Large intestine (tissue), 3 donors: ENCODE data around the gene SPATA13. TPM values are rescaled to one million over a fixed set of nuclear protein-coding genes. Genes with fewer than 3 reads are reported as not detected.

Experiments used
- DNase-seq, 2 donors: peaks; one replicate each; pipeline versions ENCODE4 v3.0.0 to v3.0.0-alpha.2; 2013
- H3K27ac ChIP-seq: one replicate; pipeline ENCODE4 v1.5.1; 2013; ENCODE audit warnings: low read length
- H3K27me3 ChIP-seq: 2 replicates; pipeline ENCODE4 v1.6.1; 2013; ENCODE audit warnings: low read length; ENCODE audit not compliant: control insufficient read depth, insufficient read depth
- H3K36me3 ChIP-seq: 2 replicates; pipeline ENCODE4 v1.6.1; 2013; ENCODE audit warnings: low read length; ENCODE audit not compliant: control insufficient read depth, insufficient read depth
- H3K4me1 ChIP-seq: one replicate; pipeline ENCODE4 v1.6.1; 2013; ENCODE audit warnings: low read length; ENCODE audit not compliant: control insufficient read depth, insufficient read depth
- H3K4me3 ChIP-seq: one replicate; pipeline ENCODE4 v1.5.1; 2013; ENCODE audit warnings: low read length
- H3K9me3 ChIP-seq: one replicate; pipeline ENCODE4 v1.6.1; 2013; ENCODE audit warnings: mild to moderate bottlenecking, low read depth, low read length, moderate library complexity; ENCODE audit not compliant: control insufficient read depth
- WGBS: methylation state at CpG from one replicate; pipeline ENCODE4 v1.1.5; 2013; ENCODE audit warnings: low lambda C conversion rate; ENCODE audit not compliant: insufficient coverage; 5-methylcytosine and 5-hydroxymethylcytosine counted together
- polyA plus RNA-seq: library from polyadenylated mRNA; unstranded; fragments of 120-200 nt; gene quantifications from one replicate; pipeline ENCODE4 v1.2.1, GENCODE V29; 2013

SPATA13 gene
- polyA plus RNA-seq, 1 donor, result 19.9 TPM

DNA sequence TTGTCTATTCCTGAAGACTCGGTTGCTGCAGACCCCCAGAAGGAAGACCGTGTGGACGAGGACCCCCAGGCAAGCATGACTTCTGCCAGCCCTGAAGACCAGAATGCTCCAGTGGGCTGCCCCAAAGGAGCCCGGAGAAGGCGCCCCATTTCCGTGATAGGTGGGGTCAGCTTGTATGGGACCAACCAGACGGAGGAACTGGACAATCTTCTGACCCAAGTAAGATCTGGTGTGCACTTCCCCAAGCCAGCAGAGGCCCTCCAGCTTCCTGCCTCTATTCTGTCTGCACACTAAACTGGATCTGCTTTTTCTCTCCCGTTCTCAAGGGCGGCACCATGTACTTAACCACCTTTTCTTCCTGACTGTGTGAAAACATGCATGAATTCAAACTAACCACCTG lies 89.1 kb downstream of the SPATA13 start:
- WGBS, result no CpG with 5 or more reads among the region's 9 CpGs
- peaks cover 32% of the 10 kb centered on the region for H3K36me3 ChIP-seq
- no peaks in the 10 kb centered on the region for H3K9me3 ChIP-seq
- no peaks in the 10 kb centered on the region for H3K4me1 ChIP-seq
- H3K27ac ChIP-seq, result no peak overlapping the region
- H3K27me3 ChIP-seq, result no peaks in the 10 kb centered on the region
- no peak overlapping the region for H3K4me3 ChIP-seq
- no peak for DNase-seq

DNA sequence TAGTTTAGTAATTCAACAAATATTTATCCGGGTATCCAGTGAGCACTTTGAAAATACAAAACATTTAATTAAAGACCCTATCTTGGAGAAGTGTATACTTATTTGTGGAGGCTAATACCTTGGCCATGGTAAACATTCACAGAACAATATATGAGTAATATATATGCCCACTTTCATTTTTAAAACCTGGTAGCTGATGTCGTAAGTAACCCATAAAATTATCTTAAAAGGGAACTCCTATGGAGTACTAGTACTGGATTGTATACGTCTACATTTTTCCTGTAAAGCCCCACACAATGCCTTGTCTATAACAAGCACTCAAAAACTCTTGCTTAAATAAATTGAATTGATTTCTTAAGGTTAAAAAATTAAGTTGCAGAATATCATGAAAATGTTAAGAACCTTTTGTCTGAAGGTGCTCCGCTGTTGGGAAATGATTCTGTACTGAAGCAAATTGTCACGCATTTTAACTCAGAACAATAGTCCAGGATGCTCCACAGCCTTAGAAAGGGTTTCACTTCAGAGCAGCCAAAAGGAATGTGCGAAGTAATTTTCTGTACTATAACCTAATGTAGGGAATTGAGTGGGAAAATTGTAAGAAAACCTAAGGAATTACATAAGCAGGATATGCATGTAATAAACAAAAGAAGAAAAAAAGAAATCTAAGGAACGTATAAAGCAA lies 90.0 kb downstream of the SPATA13 start:
- no peaks in the 10 kb centered on the region for H3K27me3 ChIP-seq
- no peak overlapping the region for H3K27ac ChIP-seq
- WGBS, result 75% methylated on average over 4 of the region's 7 CpGs
- H3K4me3 ChIP-seq, result no peak overlapping the region
- no peaks in the 10 kb centered on the region for H3K4me1 ChIP-seq
- peaks cover 40% of the 10 kb centered on the region for H3K36me3 ChIP-seq
- no peak for DNase-seq
- H3K9me3 ChIP-seq, result no peaks in the 10 kb centered on the region

DNA sequence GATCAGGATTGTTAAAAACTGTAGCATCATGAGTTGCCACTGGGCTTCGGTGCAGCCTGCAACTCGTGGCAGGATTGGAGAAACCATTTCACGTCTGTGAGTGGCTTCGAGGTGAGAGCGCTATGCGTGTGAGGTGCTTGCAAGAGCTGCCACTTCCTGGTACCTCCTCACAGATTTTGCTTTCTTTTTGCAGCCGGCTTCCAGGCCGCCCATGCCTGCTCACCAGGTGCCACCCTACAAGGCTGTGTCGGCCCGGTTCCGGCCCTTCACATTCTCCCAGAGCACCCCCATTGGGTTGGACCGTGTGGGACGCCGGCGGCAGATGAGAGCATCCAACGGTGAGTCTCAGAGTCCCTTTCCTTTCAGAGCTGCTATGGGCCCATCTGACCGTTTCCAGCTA lies 91.0 kb downstream of the SPATA13 start:
- H3K4me3 ChIP-seq, result no peak overlapping the region
- H3K27ac ChIP-seq, result no peak overlapping the region
- DNase-seq, result no peak
- H3K9me3 ChIP-seq, result no peaks in the 10 kb centered on the region
- H3K27me3 ChIP-seq, result no peaks in the 10 kb centered on the region
- H3K36me3 ChIP-seq, result peaks cover 42% of the 10 kb centered on the region
- H3K4me1 ChIP-seq, result no peaks in the 10 kb centered on the region
- WGBS, result no CpG with 5 or more reads among the region's 17 CpGs

DNA sequence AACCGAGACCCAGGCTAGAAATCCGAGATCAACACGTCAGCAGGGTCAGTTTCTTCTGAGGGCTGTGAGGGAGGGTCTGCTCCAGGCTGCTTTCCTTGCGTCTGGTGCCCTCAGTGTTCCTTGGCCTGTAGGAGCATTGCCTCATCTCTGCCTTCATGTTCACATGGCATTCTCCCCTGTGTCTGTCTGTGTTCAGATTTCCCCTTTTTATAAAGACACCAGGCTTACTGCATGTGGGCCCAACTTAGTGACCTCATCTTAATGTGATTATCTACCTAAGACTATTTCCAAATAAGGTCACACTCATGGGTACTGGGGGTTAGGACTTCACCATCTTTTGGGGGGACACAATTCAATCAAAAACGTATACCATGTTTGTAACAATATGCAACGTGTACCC lies 91.6 kb downstream of the SPATA13 start:
- WGBS, result no CpG with 5 or more reads among the region's 6 CpGs
- Histone ChIP-seq H3K27ac (no peak overlapping the region), H3K27me3 (no peaks in the 10 kb centered on the region), H3K36me3 (peaks cover 42% of the 10 kb centered on the region), H3K4me3 (no peak overlapping the region), H3K4me1 (no peaks in the 10 kb centered on the region), H3K9me3 (no peaks in the 10 kb centered on the region)
- no peak for DNase-seq

DNA sequence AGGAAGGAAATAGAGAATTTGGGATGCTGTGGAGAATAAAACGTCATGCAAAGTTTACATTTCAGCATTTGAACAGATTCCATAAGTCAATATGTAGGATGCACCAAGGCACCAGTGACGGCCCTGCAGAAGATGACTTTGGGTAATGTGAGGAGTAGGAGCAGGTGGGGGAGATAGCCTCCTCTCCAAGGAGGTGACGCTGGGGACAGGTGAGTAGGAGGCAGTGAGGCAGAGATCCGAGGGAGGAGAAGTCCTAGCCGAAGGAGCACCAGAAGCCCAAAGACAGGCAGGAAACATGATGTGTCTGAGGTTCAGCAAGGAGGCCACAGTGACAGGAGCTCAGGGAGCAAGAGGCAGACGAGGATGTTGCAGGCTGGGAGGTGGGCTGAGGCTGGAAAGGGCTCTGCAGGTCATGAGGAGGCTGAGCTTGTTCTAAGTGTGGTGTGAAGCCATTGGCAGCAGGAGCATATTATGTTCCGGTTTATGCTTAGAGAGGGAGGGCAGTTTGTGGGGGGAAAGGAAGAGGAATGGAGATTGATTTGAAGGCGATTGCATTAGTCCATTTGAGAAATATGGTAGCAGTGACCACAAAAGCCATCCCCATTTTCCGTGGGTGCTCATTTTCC lies 93.1 kb downstream of the SPATA13 start:
- H3K9me3 ChIP-seq, result no peaks in the 10 kb centered on the region
- H3K4me3 ChIP-seq, result no peak overlapping the region
- no peaks in the 10 kb centered on the region for H3K27me3 ChIP-seq
- WGBS, result 100% methylated on average over 3 of the region's 9 CpGs
- peaks cover 42% of the 10 kb centered on the region for H3K36me3 ChIP-seq
- no peak overlapping the region for H3K27ac ChIP-seq
- no peak for DNase-seq
- H3K4me1 ChIP-seq, result no peaks in the 10 kb centered on the region

DNA sequence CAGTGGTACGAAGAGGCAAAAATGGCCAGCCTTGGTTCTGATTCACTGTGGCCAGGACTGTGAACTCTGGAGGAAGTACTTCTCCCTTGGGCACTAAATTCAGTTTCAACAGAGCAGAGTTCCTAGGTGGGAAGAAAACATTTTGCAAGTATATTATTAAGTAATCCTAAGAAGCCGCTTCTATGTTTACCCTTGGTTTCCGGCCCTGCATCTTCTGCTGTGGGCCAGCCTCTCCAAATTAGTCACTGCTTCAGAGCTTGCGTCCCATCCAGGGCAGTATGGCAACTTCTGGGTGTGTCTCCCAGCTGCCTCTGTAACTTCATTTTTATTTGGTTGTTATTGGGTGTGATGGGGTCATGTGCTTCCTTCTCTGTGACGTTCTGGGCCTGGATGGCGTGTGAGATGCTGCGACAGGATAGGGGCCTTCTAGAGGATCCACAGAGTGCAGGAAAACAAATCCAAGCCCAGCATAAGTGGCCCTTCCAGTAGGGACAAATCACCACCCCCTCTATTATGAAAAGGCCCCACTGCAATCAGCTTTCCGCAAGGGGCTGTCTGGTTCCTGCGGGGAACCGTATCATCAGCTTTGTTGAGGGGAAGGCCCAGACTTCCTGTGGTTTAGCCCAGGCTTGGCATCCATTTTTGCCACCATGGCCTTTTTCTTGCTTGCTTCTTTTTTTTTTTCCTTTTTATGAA lies 93.8 kb downstream of the SPATA13 start:
- WGBS, result 100% methylated on average over 3 of the region's 10 CpGs
- Histone ChIP-seq H3K9me3 (no peaks in the 10 kb centered on the region), H3K4me1 (no peaks in the 10 kb centered on the region), H3K36me3 (peaks cover 45% of the 10 kb centered on the region), H3K27me3 (no peaks in the 10 kb centered on the region), H3K4me3 (no peak overlapping the region), H3K27ac (no peak overlapping the region)
- no peak for DNase-seq

DNA sequence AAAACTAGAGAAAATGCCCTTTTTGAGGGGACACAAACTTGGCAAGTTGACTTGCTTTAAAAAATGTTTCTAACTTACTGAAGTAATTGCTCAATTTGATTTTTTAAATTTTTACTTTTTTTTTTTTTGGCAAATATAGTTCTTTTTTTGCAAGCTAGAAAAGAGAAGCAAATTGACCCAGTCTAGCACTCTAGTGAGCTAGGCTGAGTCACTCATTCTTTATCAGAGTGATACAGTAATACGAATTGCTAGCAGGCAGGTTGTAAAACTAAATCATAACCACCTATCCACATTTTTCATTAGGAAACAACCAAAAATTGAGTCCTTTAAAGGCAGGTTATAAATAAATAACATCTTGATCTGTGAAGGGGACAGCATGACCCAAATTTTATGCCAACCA lies 97.0 kb downstream of the SPATA13 start:
- Histone ChIP-seq H3K9me3 (no peaks in the 10 kb centered on the region), H3K27ac (no peak overlapping the region), H3K4me3 (no peak overlapping the region), H3K27me3 (no peaks in the 10 kb centered on the region), H3K36me3 (peaks cover 31% of the 10 kb centered on the region), H3K4me1 (no peaks in the 10 kb centered on the region)
- no CpG with 5 or more reads among the region's 1 CpG for WGBS
- no peak for DNase-seq

DNA sequence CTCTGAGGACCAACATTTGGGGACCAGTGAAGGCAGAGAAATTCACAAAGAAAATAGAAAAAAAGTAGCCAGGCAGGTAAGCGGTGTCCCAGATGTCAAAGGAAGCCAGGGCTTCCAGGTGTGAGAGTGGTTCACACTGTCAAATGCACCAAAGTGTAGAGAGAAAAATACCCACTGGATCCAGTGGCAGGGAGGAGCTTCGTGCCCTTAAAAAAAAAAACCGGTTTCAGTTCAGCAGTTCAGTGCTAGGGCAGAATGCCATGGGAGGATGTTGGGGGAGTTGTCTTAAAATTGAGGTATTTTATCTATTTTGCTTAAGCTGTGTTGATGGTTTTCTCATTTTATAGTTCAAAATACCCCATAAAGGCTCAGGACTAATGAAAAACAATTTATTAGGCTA lies 101.0 kb downstream of the SPATA13 start:
- Histone ChIP-seq H3K36me3 (peaks cover 4% of the 10 kb centered on the region), H3K9me3 (no peaks in the 10 kb centered on the region), H3K4me3 (no peak overlapping the region), H3K27ac (no peak overlapping the region), H3K4me1 (no peaks in the 10 kb centered on the region), H3K27me3 (no peaks in the 10 kb centered on the region)
- DNase-seq, result no peak
- 100% methylated on average over 1 of the region's 3 CpGs for WGBS

DNA sequence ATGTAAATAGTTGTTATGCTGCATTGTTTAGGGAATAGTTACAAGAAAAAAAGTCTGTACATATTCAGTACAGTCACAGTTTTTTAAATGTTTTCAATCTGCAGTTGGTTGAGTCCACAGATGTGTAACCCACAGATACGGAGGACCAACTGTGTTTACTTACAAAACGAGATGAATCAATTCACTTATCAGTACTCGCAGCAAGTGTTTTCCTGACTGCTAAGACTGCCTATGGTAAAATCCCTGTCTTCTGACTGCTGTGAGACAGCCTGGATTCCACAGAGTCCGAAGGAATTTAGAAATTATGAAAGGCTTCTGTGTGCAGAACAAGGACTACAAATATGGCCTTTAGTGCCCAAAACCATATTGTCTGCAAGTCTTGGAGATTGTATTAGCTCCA lies 103.1 kb downstream of the SPATA13 start:
- DNase-seq, result no peak
- peaks cover 4% of the 10 kb centered on the region for H3K36me3 ChIP-seq
- no CpG with 5 or more reads among the region's 4 CpGs for WGBS
- no peaks in the 10 kb centered on the region for H3K27me3 ChIP-seq
- no peak overlapping the region for H3K27ac ChIP-seq
- no peak overlapping the region for H3K4me3 ChIP-seq
- no peaks in the 10 kb centered on the region for H3K4me1 ChIP-seq
- H3K9me3 ChIP-seq, result no peaks in the 10 kb centered on the region

DNA sequence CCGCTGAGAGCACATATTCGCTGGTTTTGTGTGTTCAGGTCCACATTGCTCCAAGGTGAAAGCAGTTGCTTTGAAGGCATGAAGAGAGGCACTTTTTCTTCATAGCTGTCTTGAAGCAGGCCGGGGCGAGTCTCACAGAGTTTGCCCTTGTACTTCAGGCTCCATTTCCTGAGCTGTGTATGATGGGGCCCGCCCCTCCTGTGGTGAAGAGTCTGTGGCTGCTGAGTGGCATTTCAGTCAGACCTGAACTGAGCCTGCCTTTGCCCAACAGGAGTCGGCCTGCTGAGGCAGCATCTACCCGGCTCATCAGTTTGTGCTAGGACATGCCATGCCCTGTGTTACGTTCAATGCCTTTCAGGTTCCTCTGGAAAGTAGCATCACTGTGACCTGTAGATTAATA lies 104.5 kb downstream of the SPATA13 start:
- Histone ChIP-seq H3K9me3 (no peaks in the 10 kb centered on the region), H3K4me3 (no peak overlapping the region), H3K27ac (no peak overlapping the region), H3K36me3 (no peaks in the 10 kb centered on the region), H3K27me3 (no peaks in the 10 kb centered on the region), H3K4me1 (no peaks in the 10 kb centered on the region)
- WGBS, result no CpG with 5 or more reads among the region's 8 CpGs
- DNase-seq, result no peak
